CD4-positive, alpha-beta T cell treated with Interleukin-4 for 1 hour (primary cell): ENCODE data around the gene PCDH11Y.
"Not testable (repeated sequence)": the region's sequence is repeated elsewhere in the genome, so short reads cannot be mapped to it uniquely, and the experiment has no call there.

Experiments used
- DNase-seq, 2 donors: peaks; one replicate each; pipeline ENCODE4 v3.0.0-alpha.2; 2020 to 2022

PCDH11Y gene

GRCh38 chrY:5000057-5000456 lies at the start of gene PCDH11Y:
Gene PCDH11Y, plus strand, starts transcription at chrY:5000296. Its CDS starts 56,804 bp downstream, at chrY:5057100.
- not testable (repeated sequence) for DNase-seq

- not testable (repeated sequence) for DNase-seq
These were observed 32.2 kb upstream of the PCDH11Y start for GRCh38 chrY:4967894-4968293.

GRCh38 chrY:4991743-4992400 lies 8.2 kb upstream of the PCDH11Y start:
- not testable (repeated sequence) for DNase-seq

GRCh38 chrY:4994892-4995291 lies 5.2 kb upstream of the PCDH11Y start:
- DNase-seq = not testable (repeated sequence)

GRCh38 chrY:5002476-5003184 lies 2.5 kb downstream of the PCDH11Y start:
- not testable (repeated sequence) for DNase-seq

GRCh38 chrY:5038972-5039523 lies 39.0 kb downstream of the PCDH11Y start:
- DNase-seq = not testable (repeated sequence)

- DNase-seq = not testable (repeated sequence)
These were observed 82.9 kb downstream of the PCDH11Y start for GRCh38 chrY:5083017-5083416.

GRCh38 chrY:5182998-5183397 lies 182.9 kb downstream of the PCDH11Y start:
- not testable (repeated sequence) for DNase-seq

GRCh38 chrY:5215116-5215515 lies 215.0 kb downstream of the PCDH11Y start:
- not testable (repeated sequence) for DNase-seq

GRCh38 chrY:5324931-5325330 lies 324.8 kb downstream of the PCDH11Y start:
- not testable (repeated sequence) for DNase-seq

GRCh38 chrY:5342220-5342619 lies 342.1 kb downstream of the PCDH11Y start:
- not testable (repeated sequence) for DNase-seq

GRCh38 chrY:5543705-5544104 lies 543.6 kb downstream of the PCDH11Y start:
- DNase-seq = not testable (repeated sequence)

GRCh38 chrY:5638589-5638988 lies 638.5 kb downstream of the PCDH11Y start:
- not testable (repeated sequence) for DNase-seq

- not testable (repeated sequence) for DNase-seq
These were observed 679.2 kb downstream of the PCDH11Y start for GRCh38 chrY:5679265-5679664.

GRCh38 chrY:5708727-5709126 lies 708.6 kb downstream of the PCDH11Y start:
- DNase-seq = not testable (repeated sequence)

GRCh38 chrY:5709788-5710381 lies 709.8 kb downstream of the PCDH11Y start:
- DNase-seq = not testable (repeated sequence)

GRCh38 chrY:5761403-5761802 lies 761.3 kb downstream of the PCDH11Y start:
- not testable (repeated sequence) for DNase-seq

GRCh38 chrY:5776485-5776884 lies 776.4 kb downstream of the PCDH11Y start:
- not testable (repeated sequence) for DNase-seq
